GM18520 (cell line): ENCODE results near the gene ITGA4.
"Not testable (repeated sequence)": the region's sequence is repeated elsewhere in the genome, so short reads cannot be mapped to it uniquely, and the experiment has no call there.

Experiments
- ATAC-seq: cut with Tn5 transposase; IDR thresholded peaks from one replicate; pipeline ENCODE4 v1.9.1; 2021; ENCODE audit not compliant: unreplicated experiment

The ITGA4 gene

DNA sequence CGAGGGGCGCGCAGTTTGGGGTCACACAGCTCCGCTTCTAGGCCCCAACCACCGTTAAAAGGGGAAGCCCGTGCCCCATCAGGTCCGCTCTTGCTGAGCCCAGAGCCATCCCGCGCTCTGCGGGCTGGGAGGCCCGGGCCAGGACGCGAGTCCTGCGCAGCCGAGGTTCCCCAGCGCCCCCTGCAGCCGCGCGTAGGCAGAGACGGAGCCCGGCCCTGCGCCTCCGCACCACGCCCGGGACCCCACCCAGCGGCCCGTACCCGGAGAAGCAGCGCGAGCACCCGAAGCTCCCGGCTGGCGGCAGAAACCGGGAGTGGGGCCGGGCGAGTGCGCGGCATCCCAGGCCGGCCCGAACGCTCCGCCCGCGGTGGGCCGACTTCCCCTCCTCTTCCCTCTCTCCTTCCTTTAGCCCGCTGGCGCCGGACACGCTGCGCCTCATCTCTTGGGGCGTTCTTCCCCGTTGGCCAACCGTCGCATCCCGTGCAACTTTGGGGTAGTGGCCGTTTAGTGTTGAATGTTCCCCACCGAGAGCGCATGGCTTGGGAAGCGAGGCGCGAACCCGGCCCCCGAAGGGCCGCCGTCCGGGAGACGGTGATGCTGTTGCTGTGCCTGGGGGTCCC, at the start of gene ITGA4:
Gene ITGA4, plus strand, starts transcription at position 266 of the 620 bp plus-strand sequence. Its CDS starts 269 bp downstream, at position 535.
- peak; percentile 53 for ATAC-seq

DNA sequence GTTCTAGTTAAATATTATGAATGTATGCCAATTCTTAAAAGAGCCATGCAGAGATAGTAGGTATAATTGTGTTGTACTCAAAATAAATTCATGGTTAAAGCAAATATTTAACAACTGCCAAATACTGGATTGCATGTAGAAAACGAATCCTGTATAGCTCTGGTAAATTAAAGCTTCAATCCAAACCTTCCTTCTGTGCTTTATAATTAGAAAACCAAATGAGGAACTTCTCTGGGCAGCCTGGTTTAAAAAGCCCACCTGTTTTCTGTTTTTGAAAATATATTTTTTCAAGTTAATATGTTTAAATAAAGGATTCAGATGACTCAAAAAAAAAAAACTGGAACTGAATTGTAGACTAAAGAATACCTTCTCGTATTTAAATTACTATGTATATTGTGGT, 48.3 kb upstream of the ITGA4 start:
- ATAC-seq = no peak

DNA sequence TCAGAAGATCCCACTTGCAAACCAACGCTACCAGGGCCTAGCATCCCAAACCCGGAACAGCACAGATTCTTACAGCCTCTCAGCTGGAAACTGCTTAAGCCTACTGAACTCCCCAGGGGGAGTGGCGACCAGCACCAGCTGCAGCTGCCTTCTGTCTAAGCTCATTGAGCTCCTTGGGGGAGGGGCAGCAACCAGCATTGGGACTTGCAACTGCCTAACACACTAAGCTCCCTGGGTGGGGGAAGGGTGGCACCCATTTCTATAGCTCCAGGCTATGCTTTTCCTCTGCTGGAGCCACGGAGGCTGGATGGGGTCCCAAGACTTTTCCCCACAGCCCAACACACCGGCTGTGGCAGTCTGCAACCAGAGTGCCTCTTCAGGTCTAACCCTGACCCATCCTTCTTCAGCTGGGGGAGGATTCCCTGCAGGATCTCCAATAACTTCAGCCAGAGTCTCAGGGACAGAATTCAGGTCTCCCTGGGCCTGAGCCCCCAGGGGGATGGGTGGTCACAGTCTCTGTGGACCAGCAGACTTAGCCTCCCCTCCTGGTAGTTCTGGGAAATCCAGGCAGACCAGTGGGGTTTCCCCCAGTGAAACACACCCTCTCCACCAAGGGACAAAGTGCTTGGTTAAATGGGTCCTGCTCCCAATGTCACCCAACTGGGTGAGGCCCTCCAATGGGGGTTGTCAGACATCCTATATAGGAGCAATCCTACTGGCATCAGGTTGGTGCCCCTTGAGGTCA, 45.9 kb upstream of the ITGA4 start:
- peak; percentile 86 for ATAC-seq

DNA sequence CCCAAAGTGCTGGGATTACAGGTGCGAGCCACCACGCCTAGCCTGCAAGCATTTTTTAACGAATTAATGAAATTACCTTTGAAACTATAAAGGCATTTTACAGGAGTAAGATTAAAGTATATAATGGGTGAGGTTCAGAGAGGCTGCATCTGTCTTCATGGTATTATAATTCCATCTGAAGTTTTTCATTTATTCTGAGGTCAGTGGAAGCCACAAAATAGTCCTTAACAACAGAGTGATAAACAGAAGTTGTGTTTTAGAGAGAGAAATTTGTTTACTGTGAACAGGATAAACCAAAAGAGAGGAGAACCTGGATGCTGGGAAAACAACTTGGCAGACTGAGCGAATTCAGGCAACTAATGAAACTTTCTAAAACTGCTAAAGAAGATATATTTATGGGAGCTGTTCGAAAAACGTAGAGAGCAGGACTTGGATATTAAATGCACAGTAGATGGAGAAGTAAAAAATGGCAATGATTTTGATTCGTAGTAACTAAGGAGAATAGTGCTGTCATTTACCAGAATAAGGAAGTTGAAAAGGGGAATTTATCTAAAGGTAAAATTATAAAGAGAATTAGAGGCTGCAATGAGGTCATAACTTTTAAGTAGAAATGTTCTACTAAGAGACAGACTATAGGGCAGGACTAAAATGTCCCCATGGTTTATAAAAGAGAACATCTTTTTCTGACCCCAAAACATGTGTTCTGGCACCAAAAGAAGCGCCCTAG, 37.9 kb upstream of the ITGA4 start:
- ATAC-seq = no peak

DNA sequence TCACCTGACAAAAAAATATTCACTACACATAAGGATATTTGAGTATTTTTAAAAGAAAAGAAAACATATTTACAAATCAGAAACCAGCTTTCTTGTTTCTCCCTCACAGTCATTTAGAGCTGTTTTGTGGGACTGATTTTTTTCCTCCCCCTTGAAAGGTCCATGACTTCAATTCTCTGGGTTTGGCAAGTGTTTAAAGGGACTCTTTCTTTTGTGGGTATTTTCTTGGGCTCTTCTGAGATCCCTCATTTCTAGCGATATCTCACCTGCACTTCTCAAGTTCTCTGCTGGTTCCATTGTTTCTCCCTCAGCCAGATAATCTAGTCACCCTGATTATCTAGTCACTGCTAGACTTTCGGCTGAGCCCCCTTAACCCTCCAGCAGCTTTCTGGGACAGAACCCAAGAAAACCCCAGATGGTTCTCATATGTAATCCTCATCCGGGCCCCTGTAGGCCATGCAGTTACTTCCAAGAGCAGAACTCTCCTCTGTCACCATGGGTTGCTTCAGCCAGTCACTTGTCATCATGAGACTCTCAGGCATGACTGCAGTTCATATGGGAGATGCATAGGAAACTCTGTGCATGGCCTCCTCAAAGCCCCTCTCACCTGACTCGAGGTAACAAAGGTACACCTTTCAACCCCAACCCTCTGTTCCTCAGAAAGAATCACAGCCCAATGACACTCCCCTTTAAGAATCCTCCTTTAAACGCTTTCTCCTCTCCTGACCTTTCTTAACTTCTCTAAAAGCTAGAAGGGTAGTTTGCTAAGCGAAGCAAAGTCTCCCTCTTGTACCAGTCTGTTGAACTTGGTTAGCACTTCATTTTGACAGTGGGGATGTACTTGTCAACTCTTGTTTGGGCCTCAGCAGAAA, 36.7 kb upstream of the ITGA4 start:
- no peak for ATAC-seq

DNA sequence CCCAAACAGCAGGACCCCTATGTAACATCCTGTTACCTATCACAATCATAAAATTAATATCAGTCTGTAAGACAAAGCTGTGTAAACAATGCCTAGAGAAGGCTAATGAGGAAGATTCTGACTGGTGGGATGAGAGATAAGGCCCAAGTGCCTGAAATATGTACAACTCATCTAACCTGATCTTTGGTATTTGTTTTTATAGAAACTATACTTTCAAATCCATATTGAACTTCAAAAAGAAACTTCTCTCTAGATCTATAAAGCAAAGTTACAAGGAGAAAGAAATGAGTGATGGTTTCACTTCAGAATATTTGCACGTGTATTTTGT, 36.1 kb upstream of the ITGA4 start:
- ATAC-seq = no peak

DNA sequence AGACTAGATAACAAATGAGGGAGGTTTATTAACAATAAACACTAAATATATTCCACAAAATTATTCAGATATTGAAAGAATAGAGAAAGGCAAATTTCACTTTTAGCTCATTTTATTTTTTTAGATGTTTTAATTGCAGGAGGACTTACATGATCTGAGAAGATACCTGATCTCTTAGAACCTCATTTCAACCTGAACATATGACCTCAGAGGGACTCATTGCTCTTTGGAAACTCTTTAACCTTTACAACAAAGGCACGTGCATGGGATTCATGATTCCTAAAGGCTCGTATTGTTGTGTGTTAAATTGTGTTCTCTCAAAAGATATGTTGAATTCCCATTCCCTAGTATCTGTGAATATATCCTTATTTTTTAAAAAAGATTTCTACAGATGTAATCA, 35.7 kb upstream of the ITGA4 start:
- no peak for ATAC-seq

DNA sequence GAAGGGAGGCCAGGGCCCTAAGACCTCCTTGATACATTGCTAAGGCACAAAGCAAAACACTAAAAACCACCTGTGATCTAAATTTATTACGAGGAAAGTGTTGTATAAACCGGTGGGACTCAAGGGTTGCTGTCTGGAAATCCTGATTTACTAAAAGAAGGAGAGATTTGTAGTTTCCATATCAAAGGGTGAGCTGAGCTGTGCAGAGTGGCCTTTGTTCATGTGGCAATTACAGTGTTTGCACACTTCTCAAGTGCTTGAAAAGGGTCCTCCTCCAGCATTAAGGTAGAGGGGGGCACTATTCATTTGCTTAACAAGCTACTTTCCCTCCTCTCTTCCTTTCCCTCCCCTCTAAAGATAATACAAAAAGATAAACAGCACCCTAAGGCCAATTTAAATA, 30.5 kb upstream of the ITGA4 start:
- no peak for ATAC-seq

DNA sequence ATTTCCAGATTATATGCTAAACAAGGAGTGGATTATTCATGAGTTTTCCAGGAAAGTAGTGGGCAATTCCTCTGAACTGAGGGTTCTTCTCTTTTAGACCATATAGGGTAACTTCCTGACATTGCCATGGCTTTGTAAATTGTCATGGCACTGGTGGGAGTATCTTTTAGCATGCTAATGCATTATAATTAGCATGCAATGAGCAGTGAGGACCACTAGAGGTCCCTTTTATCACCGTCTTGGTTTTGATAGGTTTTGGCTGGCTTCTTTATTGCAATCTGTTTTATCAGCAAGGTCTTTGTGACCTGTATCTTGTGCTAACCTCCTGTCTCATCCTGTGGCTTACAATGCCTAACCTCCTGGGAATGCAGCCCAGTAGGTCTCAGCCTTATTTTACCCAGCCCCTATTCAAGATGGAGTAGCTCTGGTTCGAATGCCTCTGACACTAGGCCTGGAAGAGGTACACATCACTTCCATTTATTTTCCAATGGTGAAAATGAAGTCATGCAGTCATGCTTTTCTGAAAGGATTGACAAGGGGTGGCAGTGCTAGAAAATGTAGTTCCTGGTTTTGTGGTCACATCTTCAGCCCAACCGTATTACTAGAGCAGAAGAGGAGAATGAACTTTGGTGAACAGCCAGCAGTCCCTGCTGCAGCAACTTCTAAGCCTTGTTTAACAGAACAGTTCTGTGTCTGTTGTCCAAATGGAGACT, 26.6 kb upstream of the ITGA4 start:
- ATAC-seq = no peak

DNA sequence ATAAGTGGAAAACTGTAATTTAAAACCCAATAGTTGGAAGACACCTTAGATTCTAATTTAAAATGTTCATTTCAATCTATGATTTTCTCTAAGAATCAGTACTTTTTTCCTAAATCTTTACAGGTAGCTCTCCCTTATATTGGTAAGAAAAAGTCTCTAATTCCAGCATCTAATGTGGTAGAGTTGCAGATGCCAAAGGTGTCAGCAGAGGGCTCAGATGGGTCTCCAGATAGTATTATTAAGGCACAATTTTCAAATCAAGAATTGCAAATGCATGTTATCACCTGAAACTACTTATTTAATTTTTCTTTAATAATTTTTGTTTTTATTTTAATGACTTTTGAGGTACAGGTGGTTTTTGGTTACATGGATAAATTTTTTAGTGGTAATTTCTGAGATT, 25.5 kb upstream of the ITGA4 start:
- ATAC-seq = no peak

DNA sequence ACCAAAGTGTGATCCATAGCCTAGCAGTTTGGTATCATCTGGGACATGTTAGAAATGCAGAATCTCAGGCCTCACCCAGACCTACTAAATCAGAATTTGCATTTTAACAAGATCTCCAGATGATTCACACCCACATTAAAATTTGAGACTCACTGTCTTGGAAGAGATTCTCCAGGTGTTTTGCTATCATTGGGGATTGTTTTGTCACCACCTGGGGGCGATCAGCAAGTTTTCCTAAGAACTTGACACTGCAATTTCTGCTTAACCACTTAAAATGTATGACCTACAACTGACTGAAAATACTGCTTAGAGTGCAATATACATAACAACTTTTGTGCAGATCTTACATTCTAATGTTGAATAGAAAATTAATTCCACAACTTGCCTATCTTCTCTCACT, 18.9 kb upstream of the ITGA4 start:
- no peak for ATAC-seq

DNA sequence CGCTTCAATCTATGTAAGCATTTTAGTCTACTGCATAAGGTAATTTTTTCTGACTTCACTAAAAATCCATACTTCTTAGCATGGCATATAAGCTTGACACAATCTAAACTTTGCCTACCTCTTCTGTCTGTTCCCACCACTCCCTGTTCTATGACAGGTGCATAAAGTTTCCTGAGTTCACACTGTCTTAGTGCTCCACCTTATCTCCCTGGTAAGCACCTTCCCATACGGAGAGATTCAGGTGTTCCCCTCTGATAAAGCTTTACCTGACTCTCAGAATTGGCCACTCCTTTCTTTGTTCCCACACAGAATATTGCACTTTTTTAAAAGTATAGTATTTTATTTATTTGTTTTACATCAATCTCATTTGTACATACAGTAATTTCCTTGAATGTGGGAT, 16.8 kb upstream of the ITGA4 start:
- ATAC-seq = no peak

DNA sequence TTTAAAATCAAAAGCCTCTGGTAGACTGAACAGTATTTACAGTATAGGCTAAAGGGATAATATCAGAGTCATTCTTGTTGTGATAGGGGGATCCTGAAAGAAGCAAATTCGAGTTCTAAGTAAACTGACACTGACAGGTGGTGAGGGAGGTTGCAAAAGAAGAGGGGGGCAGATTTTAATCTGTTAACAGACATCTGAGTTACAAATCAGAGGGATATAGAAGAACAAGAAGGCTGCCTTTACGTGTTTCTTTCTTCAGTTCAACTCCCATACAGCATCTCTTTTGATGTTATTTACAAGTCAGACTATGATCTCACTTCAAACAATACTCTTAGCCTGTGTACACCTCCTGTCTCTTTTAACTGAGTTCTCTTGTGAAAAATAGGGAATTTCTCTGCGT, 16.3 kb upstream of the ITGA4 start:
- ATAC-seq = no peak

DNA sequence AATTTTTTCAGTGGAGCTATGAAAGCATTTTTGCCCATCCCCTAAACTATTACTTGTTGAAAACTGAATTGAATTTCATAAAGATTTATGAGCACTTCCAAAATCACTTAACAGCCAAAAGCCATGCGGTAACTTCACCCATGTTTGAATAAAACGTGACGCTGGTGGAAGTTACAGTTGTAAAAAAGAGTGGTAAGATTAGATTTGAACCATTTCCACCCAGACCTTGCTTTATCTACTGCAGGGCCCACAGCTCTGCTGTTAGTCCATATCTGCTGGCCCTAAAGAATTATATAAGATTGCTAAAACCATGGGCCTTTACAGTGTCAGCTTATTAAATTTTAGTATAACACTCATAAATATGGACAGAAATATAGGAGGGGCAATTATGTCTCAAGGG, 15.5 kb upstream of the ITGA4 start:
- no peak for ATAC-seq

DNA sequence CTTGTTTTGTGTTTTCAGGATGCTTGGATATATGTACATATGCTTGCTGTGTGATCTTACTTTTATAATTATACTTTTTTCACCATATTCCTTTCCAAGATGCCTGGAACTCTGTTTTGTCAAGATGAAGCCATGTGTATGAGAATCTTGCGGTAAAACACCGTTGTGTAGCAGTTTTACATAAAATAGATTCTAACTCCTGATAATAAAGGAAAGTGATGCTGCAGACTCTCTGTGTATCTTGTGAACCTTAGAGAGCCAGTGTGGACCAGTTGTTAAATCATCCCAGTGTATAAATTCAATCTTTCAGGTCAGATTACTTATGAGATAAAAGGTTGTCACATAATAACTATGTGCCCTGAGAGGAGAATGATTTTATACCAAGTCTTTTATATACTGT, 12.5 kb upstream of the ITGA4 start:
- ATAC-seq = no peak

DNA sequence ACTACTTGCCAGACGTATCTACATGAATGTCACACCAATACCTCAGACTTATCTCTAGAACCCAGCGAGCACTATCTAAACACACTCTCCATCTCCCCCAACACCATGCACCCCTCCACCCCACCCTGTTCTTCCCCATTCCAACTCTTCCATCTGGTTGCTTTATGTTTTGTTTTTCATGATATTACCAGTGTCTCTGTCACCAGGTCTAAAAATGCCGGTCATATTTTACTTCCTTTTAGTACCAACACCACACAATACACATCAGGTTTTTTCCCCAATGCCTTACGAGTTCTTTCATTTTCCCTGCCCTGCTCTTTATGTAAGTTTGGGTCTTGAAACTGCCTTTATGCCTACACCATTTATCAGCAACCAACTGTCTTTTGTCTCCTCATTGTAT, 10.2 kb upstream of the ITGA4 start:
- no peak for ATAC-seq

DNA sequence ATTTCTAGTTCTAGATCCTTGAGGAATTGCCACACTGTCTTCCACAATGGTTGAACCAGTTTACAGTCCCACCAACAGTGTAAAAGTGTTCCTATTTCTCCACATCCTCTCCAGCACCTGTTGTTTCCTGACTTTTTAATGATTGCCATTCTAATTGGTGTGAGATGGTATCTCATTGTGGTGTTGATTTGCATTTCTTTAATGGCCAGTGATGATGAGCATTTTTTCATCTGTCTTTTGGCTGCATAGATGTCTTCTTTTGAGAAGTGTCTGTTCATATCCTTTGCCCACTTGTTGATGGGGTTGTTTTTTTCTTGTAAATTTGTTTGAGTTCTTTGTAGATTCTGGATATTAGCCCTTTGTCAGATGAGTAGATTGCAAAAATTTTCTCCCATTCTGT, 7.9 kb upstream of the ITGA4 start:
- not testable (repeated sequence) for ATAC-seq

DNA sequence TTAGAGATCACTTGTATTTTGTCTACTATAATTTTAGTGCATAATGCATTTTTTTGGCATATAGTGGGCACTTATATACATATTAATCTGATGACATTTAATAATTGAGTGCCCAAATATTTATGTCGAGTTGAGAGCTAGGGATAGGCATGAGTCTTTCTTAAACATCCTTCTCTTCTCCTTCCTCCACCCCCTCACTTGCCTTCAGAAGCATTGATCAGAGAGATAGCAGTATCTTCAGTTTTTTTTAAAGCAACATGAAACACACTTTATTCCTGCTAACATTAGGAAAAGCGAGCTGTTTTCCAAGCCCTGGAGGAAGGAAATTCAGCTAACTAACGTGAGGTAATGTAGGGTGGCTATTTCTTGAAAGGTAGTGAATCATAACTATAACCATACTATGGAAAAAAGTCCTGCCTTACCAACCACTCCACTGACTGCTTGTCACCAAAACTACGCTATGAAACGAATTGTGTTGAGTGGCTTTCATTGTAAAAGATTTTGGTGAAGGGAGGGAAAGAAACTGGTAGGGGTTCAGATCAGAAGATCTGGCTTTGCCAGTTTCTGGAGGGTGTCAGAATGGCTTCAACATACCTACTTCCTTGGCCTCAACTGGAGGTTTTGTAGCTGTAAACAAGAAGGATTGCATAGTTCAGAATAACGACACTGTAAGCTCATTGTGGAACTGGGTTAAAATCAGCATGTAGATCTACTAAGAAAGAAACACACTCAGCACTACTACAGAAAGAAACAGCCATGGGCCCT, 2.3 kb upstream of the ITGA4 start:
- ATAC-seq = no peak

DNA sequence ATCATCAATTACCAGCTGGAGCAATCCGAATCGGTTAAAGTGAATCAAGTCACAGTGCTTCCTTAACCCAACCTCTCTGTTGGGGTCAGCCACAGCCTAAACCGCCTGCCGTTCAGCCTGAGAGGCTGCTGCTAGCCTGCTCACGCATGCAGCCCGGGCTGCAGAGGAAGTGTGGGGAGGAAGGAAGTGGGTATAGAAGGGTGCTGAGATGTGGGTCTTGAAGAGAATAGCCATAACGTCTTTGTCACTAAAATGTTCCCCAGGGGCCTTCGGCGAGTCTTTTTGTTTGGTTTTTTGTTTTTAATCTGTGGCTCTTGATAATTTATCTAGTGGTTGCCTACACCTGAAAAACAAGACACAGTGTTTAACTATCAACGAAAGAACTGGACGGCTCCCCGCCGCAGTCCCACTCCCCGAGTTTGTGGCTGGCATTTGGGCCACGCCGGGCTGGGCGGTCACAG, 496 bp upstream of the ITGA4 start:
- ATAC-seq = peak; percentile 57
